Smooth muscle cell (in vitro differentiated cells): Measurements from ENCODE around the gene CD36. TPM values are rescaled to one million over a fixed set of nuclear protein-coding genes. Genes with fewer than 3 reads are reported as not detected.

Experiments used
- DNase-seq: peaks from one replicate; lab custom pipeline; 2025; ENCODE audit not compliant: unreplicated experiment; lab: John Stamatoyannopoulos, UW
- H2AFZ ChIP-seq: fragments of 200-600 bp; sonication (generic); 2 replicates; pipeline ENCODE4 v1.6.0; 2016; ENCODE audit warnings: antibody characterized with exemption, low read depth, mild to moderate bottlenecking
- H3F3A ChIP-seq: fragments of 200-600 bp; sonication (generic); 2 replicates; pipeline ENCODE4 v1.6.0; 2017; ENCODE audit warnings: antibody characterized with exemption, low read depth
- H3K27ac ChIP-seq: fragments of 200-600 bp; sonication (generic); 2 replicates; pipeline ENCODE4 v1.5.1; 2016; ENCODE audit warnings: low read depth, mild to moderate bottlenecking
- H3K27me3 ChIP-seq: fragments of 200-600 bp; sonication (generic); 2 replicates; pipeline ENCODE4 v1.6.1; 2016; ENCODE audit warnings: low read depth, mild to moderate bottlenecking
- H3K36me3 ChIP-seq: fragments of 200-600 bp; sonication (generic); 2 replicates; pipeline ENCODE4 v1.5.1; 2016; ENCODE audit warnings: low read depth
- H3K4me1 ChIP-seq: fragments of 200-600 bp; sonication (generic); 2 replicates; pipeline ENCODE4 v1.5.1; 2016; ENCODE audit warnings: low read depth
- H3K4me2 ChIP-seq: fragments of 200-600 bp; sonication (generic); 2 replicates; pipeline ENCODE4 v1.6.0; 2016; ENCODE audit warnings: mild to moderate bottlenecking
- H3K4me3 ChIP-seq: fragments of 200-600 bp; sonication (generic); 2 replicates; pipeline ENCODE4 v1.5.1; 2016; ENCODE audit warnings: mild to moderate bottlenecking
- H3K79me2 ChIP-seq: fragments of 200-600 bp; sonication (generic); 2 replicates; pipeline ENCODE4 v1.6.0; 2016; ENCODE audit warnings: low read depth, mild to moderate bottlenecking
- H3K9ac ChIP-seq: fragments of 200-600 bp; sonication (generic); 2 replicates; pipeline ENCODE4 v1.6.0; 2016; ENCODE audit warnings: low read depth
- H3K9me3 ChIP-seq: fragments of 200-600 bp; sonication (generic); replicated peaks from 2 replicates; pipeline ENCODE4 v1.5.1; 2016; ENCODE audit warnings: low read depth
- H4K20me1 ChIP-seq: fragments of 200-600 bp; sonication (generic); 2 replicates; pipeline ENCODE4 v1.6.0; 2016; ENCODE audit warnings: low read depth
- CTCF ChIP-seq: fragments of 200-600 bp; sonication (generic); IDR thresholded peaks from 2 replicates; pipeline ENCODE4 v1.5.1; 2017; ENCODE audit warnings: borderline replicate concordance, mild to moderate bottlenecking, antibody characterized with exemption; ENCODE audit not compliant: insufficient read depth, poor library complexity, severe bottlenecking
- WGBS: methylation state at CpG from one replicate; pipeline ENCODE4 v1.1.7; 2016; ENCODE audit warnings: low lambda C conversion rate; 5-methylcytosine and 5-hydroxymethylcytosine counted together
- polyA plus RNA-seq: library from polyadenylated mRNA; unstranded; fragments of >200 nt; fragmentation: Nextera tagmentation; extraction: Ambion mirVana; gene quantifications from 2 replicates; pipeline ENCODE4 v1.2.1, GENCODE V29; 2016
- total RNA-seq: library from RNA; depleted of rRNA; stranded (reverse); fragments of >200 nt; gene quantifications from 2 replicates; pipeline ENCODE4 v1.2.3, GENCODE V29; 2014

The CD36 gene
- total and polyA plus RNA-seq, 2 experiments from 2014 or later, result 0.64 to 2.8 TPM

- DNase-seq, result no peak
- Histone ChIP-seq H2AFZ (no peak overlapping the region), H3F3A (no peaks in the 10 kb centered on the region), H3K36me3 (no peaks in the 10 kb centered on the region), H3K79me2 (no peaks in the 10 kb centered on the region), H3K9me3 (no peaks in the 10 kb centered on the region), H3K4me2 (no peak overlapping the region), H3K4me3 (no peak overlapping the region), H3K4me1 (no peaks in the 10 kb centered on the region), H3K9ac (no peak overlapping the region), H3K27ac (no peak overlapping the region), H4K20me1 (no peaks in the 10 kb centered on the region), H3K27me3 (no peaks in the 10 kb centered on the region)
- no peak for TF ChIP-seq CTCF
- 78% methylated on average over 4 of the region's 4 CpGs for WGBS
These were observed 22.5 kb downstream of the CD36 start for GRCh38 chr7:80660939-80661338.

GRCh38 chr7:80661729-80662128 is 23.3 kb downstream of the CD36 start:
- Histone ChIP-seq H4K20me1 (no peaks in the 10 kb centered on the region), H3K4me2 (no peak overlapping the region), H3K4me3 (no peak overlapping the region), H3K36me3 (no peaks in the 10 kb centered on the region), H3F3A (no peaks in the 10 kb centered on the region), H3K4me1 (no peaks in the 10 kb centered on the region), H3K79me2 (no peaks in the 10 kb centered on the region), H3K27ac (no peak overlapping the region), H3K9ac (no peak overlapping the region), H3K9me3 (no peaks in the 10 kb centered on the region), H3K27me3 (no peaks in the 10 kb centered on the region), H2AFZ (no peak overlapping the region)
- DNase-seq, result no peak
- TF ChIP-seq CTCF, result peak; percentile 21
- WGBS, result 87% methylated on average over 7 of the region's 7 CpGs

- Histone ChIP-seq H3K9ac (no peak overlapping the region), H3K4me3 (no peak overlapping the region), H3F3A (no peaks in the 10 kb centered on the region), H3K79me2 (no peaks in the 10 kb centered on the region), H3K4me2 (no peak overlapping the region), H3K27ac (no peak overlapping the region), H3K4me1 (no peaks in the 10 kb centered on the region), H3K36me3 (no peaks in the 10 kb centered on the region), H2AFZ (no peak overlapping the region), H4K20me1 (no peaks in the 10 kb centered on the region), H3K9me3 (no peaks in the 10 kb centered on the region), H3K27me3 (no peaks in the 10 kb centered on the region)
- 92% methylated on average over 13 of the region's 13 CpGs for WGBS
- TF ChIP-seq CTCF, result no peak
- no peak for DNase-seq
These were observed 23.8 kb downstream of the CD36 start for GRCh38 chr7:80662252-80662651.

GRCh38 chr7:80665526-80665925 is 27.1 kb downstream of the CD36 start:
- H3K4me2 ChIP-seq, result no peak overlapping the region

More at GRCh38 chr7:80665526-80665925, 27.1 kb downstream of the CD36 start:
- no peak for TF ChIP-seq CTCF
- WGBS, result 87% methylated on average over 2 of the region's 2 CpGs
- Histone ChIP-seq H4K20me1 (no peaks in the 10 kb centered on the region), H3K9ac (no peak overlapping the region), H3K4me1 (no peaks in the 10 kb centered on the region), H3K4me3 (no peak overlapping the region), H3F3A (no peaks in the 10 kb centered on the region), H2AFZ (no peak overlapping the region), H3K36me3 (no peaks in the 10 kb centered on the region), H3K27me3 (no peaks in the 10 kb centered on the region), H3K27ac (no peak overlapping the region), H3K9me3 (no peaks in the 10 kb centered on the region), H3K79me2 (no peaks in the 10 kb centered on the region)
- DNase-seq, result no peak
